K562 (cell line): ENCODE data around the gene REEP6. TPM values are rescaled to one million over a fixed set of nuclear protein-coding genes. Genes with fewer than 3 reads are reported as not detected.

Source experiments
- ATF6 ChIP-seq: sonication (generic); formaldehyde crosslinking; IDR thresholded peaks from 2 replicates; pipeline ENCODE4 v1.4.0; 2020; ENCODE audit warnings: mild to moderate bottlenecking, missing genetic modification reagents
- DDX20 ChIP-seq: fragments of 450-650 bp; IDR thresholded peaks from 2 replicates; pipeline ENCODE4 v1.6.1; 2016; ENCODE audit warnings: missing genetic modification characterization, low read depth, mild to moderate bottlenecking, missing compliant biosample characterization, moderate library complexity
- ETV6 ChIP-seq, 3 experiments: fragments of 150-350 bp in 1 of 3; sonication (generic) in 1 of 3; formaldehyde crosslinking in 1 of 3; IDR thresholded peaks; 2 replicates each; pipeline versions ENCODE4 v1.6.1 to v1.8.0; 2014 to 2022; ENCODE audit warnings: borderline replicate concordance in 2 of 3, low read depth in 2 of 3, antibody characterized with exemption in 1 of 3, low read length in 1 of 3, mild to moderate bottlenecking in 1 of 3, missing genetic modification reagents in 1 of 3
- NR2F6 ChIP-seq: fragments of 450-650 bp; formaldehyde crosslinking; IDR thresholded peaks from 2 replicates; pipeline ENCODE4 v1.4.0; 2020; ENCODE audit warnings: mild to moderate bottlenecking
- PTBP1 ChIP-seq: fragments of 200-400 bp; formaldehyde crosslinking; IDR thresholded peaks from 2 replicates; pipeline ENCODE4 v1.6.1; 2017; ENCODE audit warnings: low read depth, low read length
- RBM34 ChIP-seq: fragments of 200-400 bp; formaldehyde crosslinking; IDR thresholded peaks from 2 replicates; pipeline ENCODE4 v1.6.1; 2018; ENCODE audit warnings: low read length, borderline replicate concordance; ENCODE audit not compliant: insufficient read depth
- SIX5 ChIP-seq, 2 experiments: IDR thresholded peaks; 2 replicates each; pipeline ENCODE4 v1.6.1; 2011; ENCODE audit warnings: low read length in 2 of 2, borderline replicate concordance in 1 of 2, low read depth in 1 of 2, mild to moderate bottlenecking in 1 of 2, moderate library complexity in 1 of 2; ENCODE audit not compliant: insufficient read depth in 1 of 2
- SMAD1 ChIP-seq: fragments of 150-350 bp; IDR thresholded peaks from 2 replicates; pipeline ENCODE4 v1.6.1; 2014; ENCODE audit warnings: low read length, low read depth; ENCODE audit not compliant: partially characterized antibody
- ZFX ChIP-seq: sonication (generic); formaldehyde crosslinking; IDR thresholded peaks from 2 replicates; pipeline ENCODE4 v1.8.0; 2022; ENCODE audit warnings: mild to moderate bottlenecking, missing genetic modification reagents, moderate library complexity
- ZNF12 ChIP-seq: sonication (generic); formaldehyde crosslinking; IDR thresholded peaks from 2 replicates; pipeline ENCODE4 v1.4.0; 2020; ENCODE audit warnings: mild to moderate bottlenecking, missing genetic modification reagents
- ZNF407 ChIP-seq: fragments of 450-650 bp; IDR thresholded peaks from 2 replicates; pipeline ENCODE4 v1.6.1; 2016; ENCODE audit warnings: low read depth
- ZNF644 ChIP-seq: fragments of 200-800 bp; sonication (Bioruptor generic); IDR thresholded peaks from 2 replicates; pipeline ENCODE4 v1.6.1; 2016; ENCODE audit warnings: low read depth, missing genetic modification characterization, missing compliant biosample characterization
- ZNF79 ChIP-seq: fragments of 250-450 bp; sonication (Bioruptor Pico); IDR thresholded peaks from 2 replicates; pipeline ENCODE4 v1.4.0; 2020; ENCODE audit warnings: low read depth, mild to moderate bottlenecking, moderate library complexity
- polyA plus RNA-seq, 8 experiments: library from polyadenylated mRNA; depleted of rRNA in 4 of 8; stranded (reverse) in 5 of 8; unstranded in 3 of 8; fragments of >200 nt; fragmentation: Nextera tagmentation in 2 of 8; fragmentation: Illumina TruSeq in 1 of 8; extraction: Ambion mirVana in 2 of 8; extraction: Trizol in 1 of 8; gene quantifications; 2 replicates each; pipeline versions ENCODE4 v1.2.1 to v1.2.3, GENCODE V29; 2011 to 2014; ENCODE audit warnings: inconsistent platforms in 1 of 8, missing spikeins in 1 of 8
- total RNA-seq, 7 experiments: library from RNA; depleted of rRNA in 6 of 7; stranded (reverse); fragments of >200 nt in 6 of 7; fragmentation: Illumina TruSeq in 2 of 7; extraction: Trizol in 2 of 7; gene quantifications; 2 replicates each; pipeline versions ENCODE4 v1.2.1 to v1.2.3, GENCODE V29; 2011 to 2021; ENCODE audit warnings: low replicate concordance in 1 of 7
- TF ChIP-seq, protein P1 (sequence below), 2 experiments: fragments of 450-650 bp in 1 of 2; sonication (generic) in 1 of 2; formaldehyde crosslinking in 1 of 2; IDR thresholded peaks in 1 of 2; conservative IDR thresholded peaks in 1 of 2; 2 replicates each; pipeline versions ENCODE4 v1.6.1 to v1.8.1; 2016 to 2023; ENCODE audit warnings: mild to moderate bottlenecking in 2 of 2, moderate library complexity in 2 of 2, inconsistent platforms in 1 of 2, missing genetic modification reagents in 1 of 2

Gene REEP6
- total and polyA plus RNA-seq, 9 of the 15 experiments (the other 6 are each of a cell fraction or from before 2014, with no cell fraction given): 1.2 to 64.2 (median 12.7) TPM

DNA sequence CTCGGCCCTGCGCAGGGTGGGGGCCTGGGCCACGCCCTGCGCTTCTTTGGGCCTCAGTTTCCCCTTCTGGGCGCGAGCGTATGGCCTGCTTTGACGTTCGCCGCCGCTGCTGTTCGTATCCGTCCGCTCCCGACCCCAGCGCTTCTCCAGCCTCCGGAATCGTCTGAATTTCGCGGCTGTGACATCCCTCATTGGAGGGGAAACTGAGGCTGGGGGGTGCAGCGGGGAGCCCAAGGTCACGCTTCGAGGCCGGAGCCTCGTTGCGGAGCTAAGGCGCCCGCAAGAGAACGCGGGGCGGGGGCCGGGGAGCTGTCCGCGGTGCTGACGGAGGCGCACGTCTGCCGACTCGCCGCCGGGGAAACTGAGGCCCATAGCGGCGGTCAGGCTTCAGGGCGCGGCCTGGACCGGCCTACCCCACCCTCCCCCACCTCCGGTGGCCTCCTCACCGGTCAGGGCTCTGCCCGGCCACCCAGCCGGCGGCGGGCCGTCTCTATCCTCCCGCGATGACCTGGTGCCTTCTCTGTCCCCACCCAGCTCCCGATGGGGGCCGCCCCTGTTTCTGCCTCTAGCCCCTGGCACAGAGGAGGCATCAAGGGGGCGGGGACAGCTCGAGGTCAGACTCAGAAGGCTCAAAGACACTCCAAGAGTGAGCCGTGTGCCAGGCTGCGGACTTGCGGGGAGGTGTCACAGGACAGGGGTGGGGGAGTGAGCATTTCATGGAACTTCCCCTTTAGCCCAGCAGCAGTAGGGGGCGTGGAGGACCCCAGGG, 44.1 kb upstream of the REEP6 start (continued):
- no peak for TF ChIP-seq ETV6 (IDR thresholded peaks at IDR 0.05; ENCODE audit: borderline replicate concordance in 1 of 2, low read depth in 2 of 2, low read length in 1 of 2)
- 0 out of 2 replicates have a peak, but pooled peaks have one; percentile 59 for TF ChIP-seq ETV6 (CRISPR knock-in tag; IDR thresholded peaks at IDR 0.05; ENCODE audit: borderline replicate concordance)
- no peak for TF ChIP-seq SMAD1
- no peak for TF ChIP-seq SIX5 (IDR thresholded peaks at IDR 0.05; ENCODE audit: borderline replicate concordance in 1 of 2, insufficient read depth in 1 of 2, low read depth in 1 of 2, low read length in 2 of 2)
- TF ChIP-seq ZNF407: no peak
- TF ChIP-seq RBM34: no peak
- no peak for TF ChIP-seq ZNF12
- no peak for TF ChIP-seq PTBP1
- no peak for TF ChIP-seq ZNF79 (CRISPR knock-in tag)
- TF ChIP-seq NR2F6 (CRISPR knock-in tag): no peak
- TF ChIP-seq DDX20 (tag): no peak
- TF ChIP-seq ATF6 (CRISPR knock-in tag): 0 out of 2 replicates have a peak, but pooled peaks have one; percentile 79
- TF ChIP-seq, protein P1, sequence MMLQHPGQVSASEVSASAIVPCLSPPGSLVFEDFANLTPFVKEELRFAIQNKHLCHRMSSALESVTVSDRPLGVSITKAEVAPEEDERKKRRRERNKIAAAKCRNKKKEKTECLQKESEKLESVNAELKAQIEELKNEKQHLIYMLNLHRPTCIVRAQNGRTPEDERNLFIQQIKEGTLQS (IDR thresholded peaks at IDR 0.05): no peak
- TF ChIP-seq, protein P1 (CRISPR knock-in tag; conservative IDR thresholded peaks at IDR 0.05): no peak
- TF ChIP-seq ZFX (CRISPR knock-in tag): peak; percentile 52
- TF ChIP-seq ZNF644 (tag): no peak
